GM23248 (cell line): ENCODE data around the gene POGZ.

Experiments used
- EZH2 ChIP-seq: fragments of 200-600 bp; sonication (generic); IDR thresholded peaks from 2 replicates; pipeline ENCODE4 v1.6.1; 2018; ENCODE audit warnings: antibody characterized with exemption, mild to moderate bottlenecking; ENCODE audit not compliant: insufficient read depth, poor library complexity, severe bottlenecking
- EZH2phosphoT487 ChIP-seq: fragments of 200-600 bp; sonication (generic); IDR thresholded peaks from 2 replicates; pipeline ENCODE4 v1.6.1; 2018; ENCODE audit warnings: antibody characterized with exemption, moderate library complexity, mild to moderate bottlenecking, low read depth; ENCODE audit not compliant: insufficient read depth

GRCh38 chr1:151391079-151391563 is 68.2 kb downstream of the POGZ start:
- no peak for TF ChIP-seq EZH2
- no peak for TF ChIP-seq EZH2phosphoT487
